Liver (tissue), 9 donors: Measurements from ENCODE around the gene GTPBP6. TPM values are rescaled to one million over a fixed set of nuclear protein-coding genes. Genes with fewer than 3 reads are reported as not detected.

Experiments used
- DNase-seq: peaks from one replicate; pipeline ENCODE4 v3.0.0-alpha.2; 2017; ENCODE audit warnings: low spot score
- H3K27ac ChIP-seq, 2 donors: one replicate each; pipeline ENCODE4 v1.7.0; 2013; ENCODE audit warnings: inconsistent platforms in 2 of 2, low read length in 2 of 2, control low read depth in 1 of 2, low read depth in 1 of 2, mild to moderate bottlenecking in 1 of 2
- H3K27me3 ChIP-seq, 4 donors: one replicate each; pipeline versions ENCODE4 v1.6.1 to v1.7.0; 2013; ENCODE audit warnings: low read length in 3 of 4, inconsistent platforms in 1 of 4, mild to moderate bottlenecking in 1 of 4, moderate library complexity in 1 of 4; ENCODE audit not compliant: control insufficient read depth in 4 of 4, insufficient read depth in 4 of 4
- H3K36me3 ChIP-seq, 4 donors: one replicate each; pipeline versions ENCODE4 v1.6.1 to v1.7.0; 2013; ENCODE audit warnings: low read length in 3 of 4, mild to moderate bottlenecking in 3 of 4, low read depth in 1 of 4, moderate library complexity in 1 of 4; ENCODE audit not compliant: control insufficient read depth in 4 of 4, insufficient read depth in 3 of 4
- H3K4me1 ChIP-seq, 4 donors: one replicate each; pipeline versions ENCODE4 v1.6.1 to v1.7.0; 2013; ENCODE audit warnings: low read length in 3 of 4, mild to moderate bottlenecking in 3 of 4, moderate library complexity in 1 of 4; ENCODE audit not compliant: control insufficient read depth in 4 of 4, insufficient read depth in 4 of 4
- H3K4me3 ChIP-seq, 3 donors: one replicate each; pipeline versions ENCODE4 v1.6.1 to v1.7.0; 2013; ENCODE audit warnings: low read length in 3 of 3, control low read depth in 1 of 3, low read depth in 1 of 3, mild to moderate bottlenecking in 1 of 3
- H3K9ac ChIP-seq, 2 donors: one replicate each; pipeline ENCODE4 v1.7.0; 2013; ENCODE audit warnings: low read length in 2 of 2, mild to moderate bottlenecking in 2 of 2, moderate library complexity in 2 of 2, control low read depth in 1 of 2, low read depth in 1 of 2
- H3K9me3 ChIP-seq, 4 donors: one replicate each; pipeline versions ENCODE4 v1.6.1 to v1.7.0; 2013; ENCODE audit warnings: low read length in 3 of 4; ENCODE audit not compliant: control insufficient read depth in 4 of 4
- CTCF ChIP-seq: fragments of 150-350 bp; IDR thresholded peaks from 2 replicates; pipeline ENCODE4 v1.5.1; 2017; ENCODE audit warnings: improper control_type of control experiment, low read depth, low read length; ENCODE audit not compliant: missing input control
- EGR1 ChIP-seq, 2 donors: IDR thresholded peaks; 2 replicates each; pipeline ENCODE4 v1.6.1; 2016 to 2018; ENCODE audit warnings: antibody characterized with exemption in 2 of 2, low read depth in 2 of 2
- FOXA1 ChIP-seq: IDR thresholded peaks from 2 replicates; pipeline ENCODE4 v1.6.1; 2016; ENCODE audit warnings: antibody characterized with exemption
- FOXA2 ChIP-seq: IDR thresholded peaks from 2 replicates; pipeline ENCODE4 v1.6.1; 2016; ENCODE audit warnings: antibody characterized with exemption
- GABPA ChIP-seq, 2 donors: IDR thresholded peaks in 1 of 2; conservative IDR thresholded peaks in 1 of 2; 2 replicates each; pipeline ENCODE4 v1.6.1; 2016; ENCODE audit warnings: antibody characterized with exemption in 2 of 2, mild to moderate bottlenecking in 1 of 2, moderate library complexity in 1 of 2
- HNF4A ChIP-seq, 2 donors: conservative IDR thresholded peaks; 2 replicates each; pipeline ENCODE4 v1.6.1; 2016; ENCODE audit warnings: antibody characterized with exemption in 2 of 2, mild to moderate bottlenecking in 2 of 2
- HNF4G ChIP-seq: IDR thresholded peaks from 2 replicates; pipeline ENCODE4 v1.6.1; 2016; ENCODE audit warnings: antibody characterized with exemption
- JUND ChIP-seq, 2 donors: IDR thresholded peaks; 2 replicates each; pipeline ENCODE4 v1.6.1; 2016; ENCODE audit warnings: antibody characterized with exemption in 2 of 2
- NR2F2 ChIP-seq: IDR thresholded peaks from 2 replicates; pipeline ENCODE4 v1.6.1; 2016; ENCODE audit warnings: antibody characterized with exemption
- RAD21 ChIP-seq, 2 donors: IDR thresholded peaks; 2 replicates each; pipeline ENCODE4 v1.6.1; 2016; ENCODE audit warnings: antibody characterized with exemption in 2 of 2, mild to moderate bottlenecking in 2 of 2
- RXRA ChIP-seq, 2 donors: IDR thresholded peaks; 2 replicates each; pipeline ENCODE4 v1.6.1; 2017 to 2018; ENCODE audit warnings: antibody characterized with exemption in 2 of 2, mild to moderate bottlenecking in 1 of 2
- SP1 ChIP-seq: IDR thresholded peaks from 2 replicates; pipeline ENCODE4 v1.6.1; 2018; ENCODE audit warnings: antibody characterized with exemption, mild to moderate bottlenecking
- TAF1 ChIP-seq: conservative IDR thresholded peaks from 2 replicates; pipeline ENCODE4 v1.6.1; 2016; ENCODE audit warnings: antibody characterized with exemption, mild to moderate bottlenecking
- YY1 ChIP-seq: IDR thresholded peaks from 2 replicates; pipeline ENCODE4 v1.6.1; 2016; ENCODE audit warnings: antibody characterized with exemption, mild to moderate bottlenecking
- WGBS: extraction: QIAGEN DNeasy Blood & Tissue Kit; methylation state at CpG from one replicate; pipeline ENCODE4 v1.1.7; 2013; 5-methylcytosine and 5-hydroxymethylcytosine counted together
- polyA plus RNA-seq, 2 donors: library from polyadenylated mRNA; stranded (reverse) in 1 of 2; unstranded in 1 of 2; fragments of 200-250 nt in 1 of 2; fragments of >200 nt in 1 of 2; fragmentation: Nextera tagmentation in 1 of 2; extraction: Ambion mirVana in 1 of 2; gene quantifications; one replicate each; pipeline versions ENCODE4 v1.2.1 to v1.2.3, GENCODE V29; 2013 to 2015
- total RNA-seq, 2 donors: library from RNA; depleted of rRNA; stranded (reverse); fragments of >200 nt; gene quantifications; one replicate each; pipeline ENCODE4 v1.2.3, GENCODE V29; 2014
- TF ChIP-seq, protein P1 (sequence below): IDR thresholded peaks from 2 replicates; pipeline ENCODE4 v1.6.1; 2016; ENCODE audit warnings: antibody characterized with exemption, mild to moderate bottlenecking
- TF ChIP-seq, protein P2 (sequence below): IDR thresholded peaks from 2 replicates; pipeline ENCODE4 v1.6.1; 2016; ENCODE audit warnings: antibody characterized with exemption
- TF ChIP-seq, protein P3 (sequence below): IDR thresholded peaks from 2 replicates; pipeline ENCODE4 v1.6.1; 2016; ENCODE audit warnings: antibody characterized with exemption
- TF ChIP-seq, protein P4 (sequence below): IDR thresholded peaks from 2 replicates; pipeline ENCODE4 v1.6.1; 2016; ENCODE audit warnings: antibody characterized with exemption
- donor health status: healthy.
- donor health status: healthy.
- donor health status: healthy.
- donor health status: healthy.
- donor health status: healthy.

Gene GTPBP6
- total and polyA plus RNA-seq, 4 donors = 11.3 to 29.2 (median 16.6) TPM

GRCh38 chrX:340641-341423 is 22.2 kb upstream of the GTPBP6 start:
- no peaks in the 10 kb centered on the region for H3K27me3 ChIP-seq
- no peak for DNase-seq

More at GRCh38 chrX:340641-341423, 22.2 kb upstream of the GTPBP6 start:
- Histone ChIP-seq H3K4me3 (no peak overlapping the region), H3K27ac (no peak overlapping the region), H3K9ac (no peak overlapping the region), H3K36me3 (peaks cover 0 to 6% (median 2%) of the 10 kb centered on the region in 4 donors), H3K4me1 (no peaks in the 10 kb centered on the region), H3K9me3 (no peaks in the 10 kb centered on the region)
- TF ChIP-seq, protein P1, sequence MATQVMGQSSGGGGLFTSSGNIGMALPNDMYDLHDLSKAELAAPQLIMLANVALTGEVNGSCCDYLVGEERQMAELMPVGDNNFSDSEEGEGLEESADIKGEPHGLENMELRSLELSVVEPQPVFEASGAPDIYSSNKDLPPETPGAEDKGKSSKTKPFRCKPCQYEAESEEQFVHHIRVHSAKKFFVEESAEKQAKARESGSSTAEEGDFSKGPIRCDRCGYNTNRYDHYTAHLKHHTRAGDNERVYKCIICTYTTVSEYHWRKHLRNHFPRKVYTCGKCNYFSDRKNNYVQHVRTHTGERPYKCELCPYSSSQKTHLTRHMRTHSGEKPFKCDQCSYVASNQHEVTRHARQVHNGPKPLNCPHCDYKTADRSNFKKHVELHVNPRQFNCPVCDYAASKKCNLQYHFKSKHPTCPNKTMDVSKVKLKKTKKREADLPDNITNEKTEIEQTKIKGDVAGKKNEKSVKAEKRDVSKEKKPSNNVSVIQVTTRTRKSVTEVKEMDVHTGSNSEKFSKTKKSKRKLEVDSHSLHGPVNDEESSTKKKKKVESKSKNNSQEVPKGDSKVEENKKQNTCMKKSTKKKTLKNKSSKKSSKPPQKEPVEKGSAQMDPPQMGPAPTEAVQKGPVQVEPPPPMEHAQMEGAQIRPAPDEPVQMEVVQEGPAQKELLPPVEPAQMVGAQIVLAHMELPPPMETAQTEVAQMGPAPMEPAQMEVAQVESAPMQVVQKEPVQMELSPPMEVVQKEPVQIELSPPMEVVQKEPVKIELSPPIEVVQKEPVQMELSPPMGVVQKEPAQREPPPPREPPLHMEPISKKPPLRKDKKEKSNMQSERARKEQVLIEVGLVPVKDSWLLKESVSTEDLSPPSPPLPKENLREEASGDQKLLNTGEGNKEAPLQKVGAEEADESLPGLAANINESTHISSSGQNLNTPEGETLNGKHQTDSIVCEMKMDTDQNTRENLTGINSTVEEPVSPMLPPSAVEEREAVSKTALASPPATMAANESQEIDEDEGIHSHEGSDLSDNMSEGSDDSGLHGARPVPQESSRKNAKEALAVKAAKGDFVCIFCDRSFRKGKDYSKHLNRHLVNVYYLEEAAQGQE = no peak
- TF ChIP-seq YY1 (no peak), FOXA1 (no peak), HNF4G (no peak), CTCF (no peak), JUND (IDR thresholded peaks at IDR 0.05) (no peak), SP1 (no peak), EGR1 (IDR thresholded peaks at IDR 0.05; ENCODE audit: low read depth in 2 of 2) (no peak), FOXA2 (no peak), TAF1 (no peak), NR2F2 (no peak), HNF4A (conservative IDR thresholded peaks at IDR 0.05) (no peak), RXRA (IDR thresholded peaks at IDR 0.05) (no peak), GABPA (IDR thresholded peaks at IDR 0.05 in 1 of 2, conservative IDR thresholded peaks at IDR 0.05 in 1 of 2) (no peak), RAD21 (IDR thresholded peaks at IDR 0.05) (no peak)
- TF ChIP-seq, protein P2, sequence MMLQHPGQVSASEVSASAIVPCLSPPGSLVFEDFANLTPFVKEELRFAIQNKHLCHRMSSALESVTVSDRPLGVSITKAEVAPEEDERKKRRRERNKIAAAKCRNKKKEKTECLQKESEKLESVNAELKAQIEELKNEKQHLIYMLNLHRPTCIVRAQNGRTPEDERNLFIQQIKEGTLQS = no peak
- TF ChIP-seq, protein P3, sequence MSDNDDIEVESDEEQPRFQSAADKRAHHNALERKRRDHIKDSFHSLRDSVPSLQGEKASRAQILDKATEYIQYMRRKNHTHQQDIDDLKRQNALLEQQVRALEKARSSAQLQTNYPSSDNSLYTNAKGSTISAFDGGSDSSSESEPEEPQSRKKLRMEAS = no peak
- TF ChIP-seq, protein P4, sequence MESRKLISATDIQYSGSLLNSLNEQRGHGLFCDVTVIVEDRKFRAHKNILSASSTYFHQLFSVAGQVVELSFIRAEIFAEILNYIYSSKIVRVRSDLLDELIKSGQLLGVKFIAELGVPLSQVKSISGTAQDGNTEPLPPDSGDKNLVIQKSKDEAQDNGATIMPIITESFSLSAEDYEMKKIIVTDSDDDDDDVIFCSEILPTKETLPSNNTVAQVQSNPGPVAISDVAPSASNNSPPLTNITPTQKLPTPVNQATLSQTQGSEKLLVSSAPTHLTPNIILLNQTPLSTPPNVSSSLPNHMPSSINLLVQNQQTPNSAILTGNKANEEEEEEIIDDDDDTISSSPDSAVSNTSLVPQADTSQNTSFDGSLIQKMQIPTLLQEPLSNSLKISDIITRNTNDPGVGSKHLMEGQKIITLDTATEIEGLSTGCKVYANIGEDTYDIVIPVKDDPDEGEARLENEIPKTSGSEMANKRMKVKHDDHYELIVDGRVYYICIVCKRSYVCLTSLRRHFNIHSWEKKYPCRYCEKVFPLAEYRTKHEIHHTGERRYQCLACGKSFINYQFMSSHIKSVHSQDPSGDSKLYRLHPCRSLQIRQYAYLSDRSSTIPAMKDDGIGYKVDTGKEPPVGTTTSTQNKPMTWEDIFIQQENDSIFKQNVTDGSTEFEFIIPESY = no peak
- 93% methylated on average over 52 of the region's 52 CpGs for WGBS
